Measurements from ENCODE around the gene SP2. TPM values are rescaled to one million over a fixed set of nuclear protein-coding genes. Genes with fewer than 3 reads are reported as not detected.
"Not testable (repeated sequence)": the region's sequence is repeated elsewhere in the genome, so short reads cannot be mapped to it uniquely, and the experiment has no call there.

Gene SP2
- total RNA-seq, 1 donor from 2014 or later: 13.5 TPM

GRCh38 chr17:47927821-47928400 is 31.9 kb downstream of the SP2 start:
- H3K27ac Mint-ChIP-seq (ENCODE audit: unreplicated experiment): no peak overlapping the region

GRCh38 chr17:47928415-47928814 is 32.4 kb downstream of the SP2 start:
- Mint-ChIP-seq H3K27me3 (ENCODE audit: low read depth) (no peaks in the 10 kb centered on the region), H3K27ac (ENCODE audit: unreplicated experiment) (no peak overlapping the region)

More at GRCh38 chr17:47927821-47928400, 31.9 kb downstream of the SP2 start:
- peaks cover 27% of the 10 kb centered on the region for H3K36me3 Mint-ChIP-seq (ENCODE audit: low read depth)
- H3K27me3 Mint-ChIP-seq (ENCODE audit: low read depth): no peaks in the 10 kb centered on the region
- DNase-seq (ENCODE audit: low spot score): no peak
- TF ChIP-seq, protein P1, sequence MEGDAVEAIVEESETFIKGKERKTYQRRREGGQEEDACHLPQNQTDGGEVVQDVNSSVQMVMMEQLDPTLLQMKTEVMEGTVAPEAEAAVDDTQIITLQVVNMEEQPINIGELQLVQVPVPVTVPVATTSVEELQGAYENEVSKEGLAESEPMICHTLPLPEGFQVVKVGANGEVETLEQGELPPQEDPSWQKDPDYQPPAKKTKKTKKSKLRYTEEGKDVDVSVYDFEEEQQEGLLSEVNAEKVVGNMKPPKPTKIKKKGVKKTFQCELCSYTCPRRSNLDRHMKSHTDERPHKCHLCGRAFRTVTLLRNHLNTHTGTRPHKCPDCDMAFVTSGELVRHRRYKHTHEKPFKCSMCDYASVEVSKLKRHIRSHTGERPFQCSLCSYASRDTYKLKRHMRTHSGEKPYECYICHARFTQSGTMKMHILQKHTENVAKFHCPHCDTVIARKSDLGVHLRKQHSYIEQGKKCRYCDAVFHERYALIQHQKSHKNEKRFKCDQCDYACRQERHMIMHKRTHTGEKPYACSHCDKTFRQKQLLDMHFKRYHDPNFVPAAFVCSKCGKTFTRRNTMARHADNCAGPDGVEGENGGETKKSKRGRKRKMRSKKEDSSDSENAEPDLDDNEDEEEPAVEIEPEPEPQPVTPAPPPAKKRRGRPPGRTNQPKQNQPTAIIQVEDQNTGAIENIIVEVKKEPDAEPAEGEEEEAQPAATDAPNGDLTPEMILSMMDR (IDR thresholded peaks at IDR 0.05): no peak
- no peaks in the 10 kb centered on the region for H3K9me3 Mint-ChIP-seq (ENCODE audit: low read depth)
- no peaks in the 10 kb centered on the region for H3K4me1 Mint-ChIP-seq (ENCODE audit: low read depth)
- no peak overlapping the region for H3K4me3 Mint-ChIP-seq (ENCODE audit: unreplicated experiment)

GRCh38 chr17:47929218-47930000 is 33.4 kb downstream of the SP2 start:
- Mint-ChIP-seq H3K9me3 (ENCODE audit: low read depth) (no peaks in the 10 kb centered on the region), H3K27ac (ENCODE audit: unreplicated experiment) (no peak overlapping the region), H3K4me1 (ENCODE audit: low read depth) (no peaks in the 10 kb centered on the region), H3K36me3 (ENCODE audit: low read depth) (peaks cover 17% of the 10 kb centered on the region), H3K4me3 (ENCODE audit: unreplicated experiment) (no peak overlapping the region), H3K27me3 (ENCODE audit: low read depth) (no peaks in the 10 kb centered on the region)
- no peak for DNase-seq (ENCODE audit: low spot score)
- TF ChIP-seq, protein P1 (IDR thresholded peaks at IDR 0.05): no peak

More at GRCh38 chr17:47928415-47928814, 32.4 kb downstream of the SP2 start:
- H3K9me3 Mint-ChIP-seq (ENCODE audit: low read depth): no peaks in the 10 kb centered on the region
- H3K36me3 Mint-ChIP-seq (ENCODE audit: low read depth): peaks cover 22% of the 10 kb centered on the region
- TF ChIP-seq, protein P1 (IDR thresholded peaks at IDR 0.05): no peak
- DNase-seq (ENCODE audit: low spot score): no peak
- no peaks in the 10 kb centered on the region for H3K4me1 Mint-ChIP-seq (ENCODE audit: low read depth)
- H3K4me3 Mint-ChIP-seq (ENCODE audit: unreplicated experiment): no peak overlapping the region

GRCh38 chr17:47931848-47932247 is 35.8 kb downstream of the SP2 start:
- no peak overlapping the region for H3K27ac Mint-ChIP-seq (ENCODE audit: unreplicated experiment)
- H3K27me3 Mint-ChIP-seq (ENCODE audit: low read depth): no peaks in the 10 kb centered on the region
- peaks cover 4% of the 10 kb centered on the region for H3K4me1 Mint-ChIP-seq (ENCODE audit: low read depth)
- H3K9me3 Mint-ChIP-seq (ENCODE audit: low read depth): no peaks in the 10 kb centered on the region
- TF ChIP-seq, protein P1 (IDR thresholded peaks at IDR 0.05): no peak
- DNase-seq (ENCODE audit: low spot score): no peak
- peaks cover 8% of the 10 kb centered on the region for H3K36me3 Mint-ChIP-seq (ENCODE audit: low read depth)
- no peak overlapping the region for H3K4me3 Mint-ChIP-seq (ENCODE audit: unreplicated experiment)

DNA sequence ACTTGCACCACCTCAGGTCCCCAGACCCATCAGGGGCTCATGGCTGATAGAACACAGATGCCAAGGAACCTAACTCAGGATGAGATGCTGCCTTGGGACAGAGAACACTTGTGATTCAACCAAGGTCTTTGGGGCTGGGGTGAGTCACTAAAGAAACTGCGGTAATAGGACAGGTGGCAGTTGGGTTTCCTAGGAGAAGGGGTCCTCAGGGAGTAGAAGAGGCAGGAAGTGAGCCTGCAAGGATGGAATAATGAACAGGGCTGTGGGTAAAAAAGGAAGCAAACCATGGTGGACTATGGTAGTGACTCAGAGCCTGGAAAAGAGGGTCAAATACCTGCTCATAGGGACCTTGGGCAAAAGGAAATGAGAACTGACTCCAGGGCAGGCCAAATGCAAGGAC is 38.8 kb downstream of the SP2 start:
- Mint-ChIP-seq H3K36me3 (ENCODE audit: low read depth) (no peaks in the 10 kb centered on the region), H3K27me3 (ENCODE audit: low read depth) (no peaks in the 10 kb centered on the region), H3K4me3 (ENCODE audit: unreplicated experiment) (no peak overlapping the region), H3K4me1 (ENCODE audit: low read depth) (peaks cover 4% of the 10 kb centered on the region), H3K9me3 (ENCODE audit: low read depth) (no peaks in the 10 kb centered on the region), H3K27ac (ENCODE audit: unreplicated experiment) (no peak overlapping the region)
- TF ChIP-seq, protein P1 (IDR thresholded peaks at IDR 0.05): no peak
- no peak for DNase-seq (ENCODE audit: low spot score)

DNA sequence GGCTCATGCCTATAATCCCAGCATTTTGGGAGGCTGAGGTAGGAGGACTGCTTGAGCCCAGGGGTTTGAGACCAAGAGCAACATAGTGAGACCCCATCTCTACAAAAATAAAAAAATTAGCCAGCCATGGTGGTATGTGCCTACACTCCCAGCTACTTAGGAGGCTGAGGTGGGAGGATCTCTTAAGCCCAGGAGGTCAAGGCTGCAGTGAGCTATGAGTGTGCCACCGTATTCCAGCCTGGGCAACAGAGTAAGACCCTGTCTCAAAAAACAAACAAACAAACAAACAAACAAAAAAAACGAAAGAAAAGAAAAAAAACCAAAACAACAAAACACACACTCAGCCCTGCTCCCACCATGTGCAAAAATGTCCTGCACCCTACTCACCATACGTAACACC is 39.4 kb downstream of the SP2 start:
- H3K27ac Mint-ChIP-seq (ENCODE audit: unreplicated experiment); H3K4me1 Mint-ChIP-seq (ENCODE audit: low read depth); H3K27me3 Mint-ChIP-seq (ENCODE audit: low read depth); H3K36me3 Mint-ChIP-seq (ENCODE audit: low read depth); H3K9me3 Mint-ChIP-seq (ENCODE audit: low read depth); DNase-seq (ENCODE audit: low spot score); H3K4me3 Mint-ChIP-seq (ENCODE audit: unreplicated experiment): not testable (repeated sequence)

All from chondrocyte (in vitro differentiated cells).